B cell (primary cell): ENCODE data around the gene KCNJ18.

Experiments
- CTCF ChIP-seq: fragments of 200-600 bp; IDR thresholded peaks from one replicate; pipeline ENCODE4 v1.8.0; 2022; ENCODE audit warnings: antibody characterized with exemption, mild to moderate bottlenecking
- EZH2 ChIP-seq: IDR thresholded peaks from 2 replicates; pipeline ENCODE4 v1.6.1; 2012; ENCODE audit warnings: borderline replicate concordance, low read depth, mild to moderate bottlenecking, moderate library complexity, low read length; ENCODE audit not compliant: insufficient read depth, poor library complexity, severe bottlenecking

DNA sequence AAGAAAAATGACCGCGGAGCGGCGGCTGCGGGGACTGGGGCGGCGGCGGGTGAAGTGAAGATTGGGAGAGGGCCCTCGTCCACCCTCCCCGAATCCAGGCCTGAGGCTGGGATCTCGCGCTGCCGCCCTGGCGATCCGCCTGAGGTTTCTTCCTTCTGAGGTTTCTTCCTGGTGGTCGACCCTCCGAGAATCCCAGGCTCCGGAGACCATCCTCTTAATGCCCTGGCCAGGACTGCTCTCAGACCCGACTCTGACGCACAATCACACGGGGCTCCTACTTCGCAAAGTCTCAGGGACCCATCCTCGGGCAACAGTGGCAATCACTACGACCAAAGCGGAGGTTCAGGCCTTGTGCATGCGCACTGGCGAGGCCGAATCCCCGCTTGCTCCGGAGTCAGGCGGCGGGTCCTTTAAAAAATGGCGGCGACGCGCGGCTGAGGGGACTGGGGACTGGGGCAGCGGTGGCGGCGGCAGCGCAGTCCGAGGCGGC is 18.0 kb upstream of the KCNJ18 start:
- no peak for TF ChIP-seq CTCF
- no peak for TF ChIP-seq EZH2
